Measurements from ENCODE around the gene NFATC2IP. TPM values are rescaled to one million over a fixed set of nuclear protein-coding genes. Genes with fewer than 3 reads are reported as not detected.
"Not testable (repeated sequence)": the region's sequence is repeated elsewhere in the genome, so short reads cannot be mapped to it uniquely, and the experiment has no call there.

The NFATC2IP gene
- total and polyA plus RNA-seq, 5 experiments from 2014 or later: 22.8 to 116 (median 30.2) TPM

- H3K4me1 Mint-ChIP-seq: peaks cover 0 to 3% (median 0%) of the 10 kb centered on the region in 4 donors
- ATAC-seq (no peak), DNase-seq (no peak)
- H3K36me3 Mint-ChIP-seq: peaks cover 5 to 72% (median 20%) of the 10 kb centered on the region in 3 donors
- H3K4me3 Mint-ChIP-seq: no peak overlapping the region
- POLR2A ChIA-PET: no interaction called here
- H3K27ac Mint-ChIP-seq: peak overlapping the region in 2 of 10 donors; percentile 47 to 89
- no peaks in the 10 kb centered on the region for H3K9me3 Mint-ChIP-seq
- no peaks in the 10 kb centered on the region for H3K27me3 Mint-ChIP-seq
Measured at GRCh38 chr16:28915181-28915580, 35.6 kb upstream of the NFATC2IP start.

GRCh38 chr16:28917095-28917494, 33.6 kb upstream of the NFATC2IP start:
- Mint-ChIP-seq H3K27me3 (no peaks in the 10 kb centered on the region), H3K36me3 (peaks cover 5 to 62% (median 20%) of the 10 kb centered on the region in 3 donors)

DNA sequence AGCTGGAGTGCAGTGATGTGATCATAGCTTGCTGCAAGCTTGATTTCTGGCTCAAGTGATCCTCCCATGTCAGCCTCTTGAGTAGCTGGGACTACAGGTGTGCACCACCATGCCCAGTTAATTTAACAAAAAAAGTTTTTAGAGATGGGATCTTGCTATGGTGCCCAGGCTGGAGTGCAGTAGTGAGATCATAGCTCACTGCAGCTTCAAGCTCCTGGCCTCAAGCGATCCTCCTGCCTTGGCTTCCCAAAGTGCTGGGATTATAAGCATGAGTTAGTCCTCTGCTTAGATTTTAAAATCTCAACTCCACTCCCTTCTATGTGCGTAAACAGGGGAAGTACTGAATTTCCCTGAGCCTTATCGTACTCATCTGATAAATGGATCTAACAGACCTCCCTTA, 32.0 kb upstream of the NFATC2IP start:
- ATAC-seq (no peak), DNase-seq (no peak)
- H3K4me3 Mint-ChIP-seq: no peak overlapping the region
- POLR2A ChIA-PET: interaction anchor here (1.1 kb wide), 1 partner anchor 8 kb away, joined by 3 read pairs; no protein-coding TSS in a partner anchor
- no peaks in the 10 kb centered on the region for H3K9me3 Mint-ChIP-seq
- H3K27ac Mint-ChIP-seq: no peak overlapping the region
- no peaks in the 10 kb centered on the region for H3K27me3 Mint-ChIP-seq
- H3K36me3 Mint-ChIP-seq: peaks cover 5 to 55% (median 20%) of the 10 kb centered on the region in 3 donors
- peaks cover 5 to 9% (median 7%) of the 10 kb centered on the region in 4 donors for H3K4me1 Mint-ChIP-seq

More at GRCh38 chr16:28917095-28917494, 33.6 kb upstream of the NFATC2IP start:
- ATAC-seq (no peak), DNase-seq (no peak)
- no peak overlapping the region for H3K4me3 Mint-ChIP-seq
- no peaks in the 10 kb centered on the region for H3K9me3 Mint-ChIP-seq
- no peak overlapping the region for H3K27ac Mint-ChIP-seq
- peaks cover 0 to 5% (median 4%) of the 10 kb centered on the region in 4 donors for H3K4me1 Mint-ChIP-seq
- POLR2A ChIA-PET: interaction anchor here (0.7 kb wide), 2 partner anchors 31 to 826 kb away, joined by 3 read pairs; no protein-coding TSS in a partner anchor

- ATAC-seq (no peak), DNase-seq (no peak)
- Mint-ChIP-seq H3K4me3 (peak overlapping the region; percentile 31 to 98 (median 81)), H3K4me1 (peaks cover 19 to 29% (median 25%) of the 10 kb centered on the region in 4 donors), H3K36me3 (peaks cover 0 to 30% (median 4%) of the 10 kb centered on the region in 3 donors), H3K27ac (peak overlapping the region in 8 of 10 donors; percentile 25 to 98 (median 82)), H3K9me3 (no peaks in the 10 kb centered on the region), H3K27me3 (no peaks in the 10 kb centered on the region)
- POLR2A ChIA-PET: interaction anchor here (1.3 to 3.5 kb wide), 6 partner anchors 9 to 100 kb away, joined by 4 to 15 read pairs (median 8); partner anchors contain the start of genes ATXN2L, CD19 and SH2B1
Measured at GRCh38 chr16:28923231-28923587, 27.5 kb upstream of the NFATC2IP start.

GRCh38 chr16:28923652-28924398, 26.9 kb upstream of the NFATC2IP start:
- ATAC-seq (no peak), DNase-seq (peak in 2 of 10 donors; percentile 11 to 21)
- peaks cover 0 to 28% (median 4%) of the 10 kb centered on the region in 3 donors for H3K36me3 Mint-ChIP-seq
- no peaks in the 10 kb centered on the region for H3K27me3 Mint-ChIP-seq
- H3K4me3 Mint-ChIP-seq: peak overlapping the region; percentile 85 to 98 (median 95)
- H3K4me1 Mint-ChIP-seq: peaks cover 19 to 29% (median 25%) of the 10 kb centered on the region in 4 donors
- no peaks in the 10 kb centered on the region for H3K9me3 Mint-ChIP-seq
- peak overlapping the region; percentile 31 to 99 (median 98) for H3K27ac Mint-ChIP-seq
- POLR2A ChIA-PET: interaction anchor here (0.5 to 3.5 kb wide), 9 partner anchors 8 to 101 kb away, joined by 3 to 15 read pairs (median 8); partner anchors contain the start of genes ATXN2L, CD19, NFATC2IP and SH2B1

DNA sequence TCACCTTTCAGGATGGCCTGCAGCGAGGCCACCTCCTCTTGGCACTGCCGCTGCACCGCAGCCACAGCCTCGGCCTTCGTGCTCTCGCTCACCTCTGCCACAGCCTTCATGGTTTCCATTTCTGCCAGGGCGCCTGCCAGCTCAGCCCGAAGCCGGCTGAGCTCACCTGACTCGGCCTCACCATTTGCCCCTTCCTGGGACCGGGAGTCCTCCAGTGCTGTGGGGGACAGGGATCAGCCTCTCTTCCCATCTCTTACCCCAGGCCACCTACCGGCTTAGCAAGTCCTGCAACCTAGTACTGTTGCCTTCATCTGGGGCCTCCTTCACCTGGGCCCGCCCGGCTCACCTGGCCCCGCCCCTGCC, 26.4 kb upstream of the NFATC2IP start:
- peak overlapping the region; percentile 86 to 99 (median 98) for H3K27ac Mint-ChIP-seq
- no peaks in the 10 kb centered on the region for H3K9me3 Mint-ChIP-seq
- DNase-seq (no peak), ATAC-seq (no peak)
- peak overlapping the region; percentile 85 to 98 (median 95) for H3K4me3 Mint-ChIP-seq
- POLR2A ChIA-PET: interaction anchor here (1.0 to 3.5 kb wide), 14 partner anchors 10 to 101 kb away, joined by 3 to 26 read pairs (median 6); partner anchors contain the start of genes ATXN2L, NFATC2IP, SH2B1 and SPNS1
- H3K4me1 Mint-ChIP-seq: peaks cover 19 to 31% (median 25%) of the 10 kb centered on the region in 4 donors
- peaks cover 0 to 22% (median 2%) of the 10 kb centered on the region in 3 donors for H3K36me3 Mint-ChIP-seq
- no peaks in the 10 kb centered on the region for H3K27me3 Mint-ChIP-seq

- peak; percentile 85 to 88 for ATAC-seq
- no peaks in the 10 kb centered on the region for H3K9me3 Mint-ChIP-seq
- no peaks in the 10 kb centered on the region for H3K27me3 Mint-ChIP-seq
- POLR2A ChIA-PET: interaction anchor here (0.7 to 3.5 kb wide), 15 partner anchors 10 to 102 kb away, joined by 3 to 26 read pairs (median 6); partner anchors contain the start of genes ATXN2L, NFATC2IP, SH2B1 and SPNS1
- H3K36me3 Mint-ChIP-seq: peaks cover 0 to 17% (median 0%) of the 10 kb centered on the region in 3 donors
- H3K27ac Mint-ChIP-seq: peak within 1 kb of the TSS; percentile 95 to 99 (median 98)
- DNase-seq: peak; percentile 90 to 100 (median 96)
- H3K4me1 Mint-ChIP-seq: peaks cover 19 to 31% (median 25%) of the 10 kb centered on the region in 4 donors
- H3K4me3 Mint-ChIP-seq: peak within 1 kb of the TSS; percentile 85 to 98 (median 95)
Measured at GRCh38 chr16:28924762-28925385, 25.9 kb upstream of the NFATC2IP start, which contains the start of gene RABEP2. RABEP2 (minus strand) TSS chr16:28925238; CDS start chr16:28925163, 75 bp downstream.

DNA sequence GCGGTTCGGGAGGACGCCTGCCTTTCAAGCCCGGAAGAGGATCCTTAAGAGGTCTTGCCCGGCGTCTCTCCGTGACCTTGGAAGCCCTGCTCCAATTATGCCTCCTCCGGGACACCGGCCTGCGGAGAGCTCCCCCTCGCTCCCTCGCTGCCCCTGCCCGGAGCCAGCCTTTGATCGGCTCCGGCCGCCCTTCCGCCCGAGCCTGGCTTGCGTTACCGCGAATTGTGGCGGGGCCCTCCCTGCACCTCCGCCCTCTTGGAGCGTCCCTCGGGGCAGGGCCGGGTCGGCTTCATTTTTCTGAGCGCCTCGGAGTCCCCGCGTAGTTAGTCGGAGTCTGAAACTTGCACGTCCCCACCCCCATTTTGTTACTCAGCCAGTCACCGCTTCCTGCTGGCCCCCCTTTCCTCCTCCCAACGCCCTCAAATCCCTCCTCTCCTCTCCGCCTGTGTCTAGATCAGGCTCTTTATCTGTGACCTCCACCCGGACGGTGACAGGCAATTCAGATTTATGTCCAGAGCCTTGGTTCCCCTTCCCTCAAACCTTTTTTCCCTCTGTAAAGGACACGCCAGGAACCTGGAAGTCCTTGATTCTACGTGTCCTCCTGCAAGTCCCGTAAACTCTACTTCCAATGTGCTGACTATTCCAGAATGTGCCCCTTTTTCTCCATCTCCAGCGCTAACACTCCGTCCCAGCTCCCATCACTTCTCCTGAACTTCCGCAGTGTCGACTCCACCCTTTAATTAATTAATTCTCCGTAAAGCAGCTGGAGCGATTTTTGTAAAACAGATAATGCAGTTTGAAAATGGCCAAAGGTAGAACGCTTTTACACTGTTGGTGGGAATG, 25.1 kb upstream of the NFATC2IP start:
- POLR2A ChIA-PET: interaction anchor here (0.7 to 3.5 kb wide), 18 partner anchors 9 to 103 kb away, joined by 3 to 26 read pairs (median 6); partner anchors contain the start of genes ATXN2L, NFATC2IP, SH2B1 and SPNS1
- H3K27ac Mint-ChIP-seq: peak overlapping the region; percentile 95 to 99 (median 98)
- ATAC-seq: peak; percentile 71 to 73

GRCh38 chr16:28926284-28926683, 24.5 kb upstream of the NFATC2IP start:
- not testable (repeated sequence) for ATAC-seq, DNase-seq, H3K27me3 Mint-ChIP-seq, H3K9me3 Mint-ChIP-seq
- Mint-ChIP-seq H3K4me3 (peak overlapping the region; percentile 85 to 98 (median 95)), H3K4me1 (peaks cover 23 to 41% (median 35%) of the 10 kb centered on the region in 4 donors), H3K27ac (peak overlapping the region; percentile 95 to 99 (median 98)), H3K36me3 (peaks cover 0 to 12% (median 0%) of the 10 kb centered on the region in 3 donors)
- POLR2A ChIA-PET: interaction anchor here (0.7 to 2.9 kb wide), 7 partner anchors 10 to 82 kb away, joined by 3 to 26 read pairs (median 6); partner anchors contain the start of genes SH2B1 and TUFM

More for the DNA sequence above, 25.1 kb upstream of the NFATC2IP start:
- peaks cover 0 to 16% (median 0%) of the 10 kb centered on the region in 3 donors for H3K36me3 Mint-ChIP-seq
- no peaks in the 10 kb centered on the region for H3K9me3 Mint-ChIP-seq
- H3K27me3 Mint-ChIP-seq: no peaks in the 10 kb centered on the region
- H3K4me1 Mint-ChIP-seq: peaks cover 21 to 37% (median 29%) of the 10 kb centered on the region in 4 donors
- peak; percentile 59 to 92 (median 80) for DNase-seq
- peak overlapping the region; percentile 85 to 98 (median 95) for H3K4me3 Mint-ChIP-seq

- H3K4me3 Mint-ChIP-seq: no peak overlapping the region
- peak overlapping the region in 5 of 10 donors; percentile 33 to 82 (median 61) for H3K27ac Mint-ChIP-seq
- H3K36me3 Mint-ChIP-seq: peaks cover 0 to 5% (median 0%) of the 10 kb centered on the region in 3 donors
- DNase-seq (no peak), ATAC-seq (no peak)
- peaks cover 23 to 50% (median 35%) of the 10 kb centered on the region in 4 donors for H3K4me1 Mint-ChIP-seq
- POLR2A ChIA-PET: interaction anchor here (0.6 to 2.0 kb wide), 7 partner anchors 8 to 1630 kb away, joined by 3 to 8 read pairs (median 4); partner anchors contain the start of gene ATP2A1
- H3K27me3 Mint-ChIP-seq: no peaks in the 10 kb centered on the region
- no peaks in the 10 kb centered on the region for H3K9me3 Mint-ChIP-seq
Measured at GRCh38 chr16:28927815-28928214, 22.9 kb upstream of the NFATC2IP start.

GRCh38 chr16:28930203-28930602, 20.5 kb upstream of the NFATC2IP start:
- no peaks in the 10 kb centered on the region for H3K27me3 Mint-ChIP-seq
- ATAC-seq (no peak), DNase-seq (no peak)
- POLR2A ChIA-PET: interaction anchor here (0.6 to 1.0 kb wide), 3 partner anchors 10 to 21 kb away, joined by 3 to 5 read pairs (median 4); no protein-coding TSS in a partner anchor
- peaks cover 19 to 52% (median 23%) of the 10 kb centered on the region in 4 donors for H3K4me1 Mint-ChIP-seq
- H3K27ac Mint-ChIP-seq: peak overlapping the region; percentile 81 to 94 (median 87)
- no peaks in the 10 kb centered on the region for H3K36me3 Mint-ChIP-seq
- peak overlapping the region in 3 of 10 donors; percentile 33 to 58 (median 36) for H3K4me3 Mint-ChIP-seq
- H3K9me3 Mint-ChIP-seq: no peaks in the 10 kb centered on the region

All from naive thymus-derived CD8-positive, alpha-beta T cell (primary cell).